NCI-H460 (cell line): Measurements from ENCODE around the gene DHX32. TPM values are rescaled to one million over a fixed set of nuclear protein-coding genes. Genes with fewer than 3 reads are reported as not detected.
"Not testable (repeated sequence)": the region's sequence is repeated elsewhere in the genome, so short reads cannot be mapped to it uniquely, and the experiment has no call there.

Experiments
- DNase-seq: peaks from one replicate; pipeline ENCODE4 v3.0.0-alpha.2; 2016; ENCODE audit warnings: low read depth; ENCODE audit errors: extremely low read depth
- total RNA-seq: library from RNA; depleted of rRNA; stranded (reverse); fragments of >200 nt; shearing (Covaris generic); gene quantifications from 2 replicates; pipeline ENCODE4 v1.2.3, GENCODE V29; 2014

Gene DHX32
- total RNA-seq, 1 experiment from 2014 or later = 43.4 TPM

DNA sequence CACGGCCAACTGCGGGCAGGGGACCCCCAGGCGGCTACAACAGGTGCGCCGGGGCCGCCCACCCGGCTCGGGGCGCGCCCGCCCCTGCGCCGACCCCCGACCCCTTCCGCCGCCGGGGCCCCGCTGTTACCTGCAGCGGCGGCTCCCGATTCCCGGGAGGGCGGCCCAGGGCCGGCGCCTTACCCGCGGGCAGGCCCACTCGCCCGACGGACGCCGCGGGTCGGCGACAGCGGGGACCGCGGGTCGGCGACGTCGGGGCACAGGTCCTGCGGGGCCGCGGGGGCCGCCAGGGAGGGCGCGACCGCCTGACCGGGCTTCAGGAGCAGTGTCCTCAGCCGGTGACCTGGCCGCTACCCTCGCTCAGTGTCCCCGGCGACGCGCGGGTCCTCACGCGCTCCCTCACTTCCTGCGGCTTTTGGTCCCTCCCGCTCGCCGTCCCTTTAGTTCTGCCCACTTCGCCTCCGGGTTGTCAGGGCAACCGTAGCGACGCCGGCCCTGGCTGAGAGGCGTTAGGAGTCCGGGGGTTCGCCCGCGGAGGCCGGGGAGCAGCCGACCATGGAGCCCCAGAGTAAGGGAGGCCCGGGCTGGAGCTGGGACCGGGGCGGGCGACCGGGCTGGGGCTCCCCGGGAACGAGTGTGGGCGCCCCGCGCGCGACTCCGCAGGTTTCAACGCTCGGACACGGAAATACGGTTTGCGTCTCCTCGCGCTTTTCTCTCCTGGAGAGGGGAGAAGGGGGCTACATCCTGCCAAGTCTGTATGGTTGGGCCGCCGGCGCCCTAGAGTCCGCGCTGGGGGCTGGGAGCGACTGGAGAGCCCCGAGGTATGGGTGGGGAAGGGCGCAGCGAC lies 15.2 kb upstream of the DHX32 start, which contains the start of gene FANK1:
TSS of gene FANK1 (plus strand) at position 477 of the 847 bp plus-strand sequence. CDS start at position 556, 79 bp downstream.
- DNase-seq = peak; percentile 81

DNA sequence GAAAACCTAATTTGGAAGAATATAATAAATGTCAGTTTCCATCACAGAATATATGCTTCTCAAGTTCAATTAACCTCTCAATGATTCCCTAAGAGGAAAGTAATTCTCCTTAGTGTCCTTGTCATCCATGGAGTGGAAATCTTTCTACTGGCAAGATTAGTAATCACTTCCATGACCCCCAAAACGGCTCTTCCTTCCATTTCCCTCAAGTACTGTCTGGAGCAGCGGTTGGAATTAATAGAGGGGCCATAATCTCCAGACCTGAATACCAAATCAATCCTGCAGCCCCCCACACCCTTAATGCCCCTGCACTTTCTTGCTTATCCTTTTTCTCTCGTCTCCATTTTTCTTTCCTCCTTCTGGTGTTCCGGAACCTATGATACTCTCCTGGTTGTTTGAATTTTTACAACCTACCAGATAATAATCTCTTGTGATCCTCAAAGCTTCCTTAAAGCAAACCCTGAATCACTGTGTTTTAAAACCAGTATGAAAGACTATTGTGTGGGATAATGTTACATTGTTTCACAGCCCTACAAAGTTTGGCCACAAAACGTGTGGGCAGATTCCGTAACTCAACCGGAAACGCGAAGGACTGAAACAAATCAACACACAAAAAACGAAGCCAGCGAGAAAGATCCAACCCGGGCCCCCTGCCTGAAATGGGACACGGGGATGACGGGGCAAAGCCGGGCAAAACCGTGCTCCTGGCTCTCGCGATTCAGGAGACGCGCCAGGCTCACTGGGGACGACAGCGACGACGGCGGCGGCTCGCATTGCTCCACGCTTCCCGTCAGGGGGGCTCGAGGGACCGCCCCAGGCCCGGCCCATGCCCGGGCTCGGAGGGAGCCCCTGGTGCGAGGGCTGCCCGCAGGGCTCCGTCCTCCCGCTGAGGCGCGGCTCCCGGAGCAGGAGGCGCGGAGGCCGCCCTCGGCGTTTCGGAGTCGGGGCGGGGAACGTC lies 14.3 kb upstream of the DHX32 start:
- DNase-seq = peak; percentile 23

DNA sequence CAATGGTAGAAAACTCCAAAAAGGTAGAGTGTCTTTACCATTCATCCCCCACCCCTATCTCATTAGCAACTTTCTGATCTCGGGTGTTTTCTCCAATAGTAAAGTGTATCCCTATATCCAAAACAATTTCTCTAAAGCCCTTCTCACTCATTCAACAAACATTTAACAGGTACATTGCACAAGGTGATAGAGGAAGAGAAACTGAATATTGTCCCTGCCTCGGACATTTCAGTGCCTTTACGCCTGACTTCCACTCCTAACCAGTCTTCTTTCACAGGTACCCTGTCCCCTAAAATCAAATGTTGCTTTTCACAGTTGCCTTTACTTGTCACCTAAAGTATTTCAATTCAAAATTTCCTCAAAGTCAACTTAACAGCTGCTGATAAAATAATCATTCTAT lies 13.1 kb upstream of the DHX32 start:
- DNase-seq = not testable (repeated sequence)

DNA sequence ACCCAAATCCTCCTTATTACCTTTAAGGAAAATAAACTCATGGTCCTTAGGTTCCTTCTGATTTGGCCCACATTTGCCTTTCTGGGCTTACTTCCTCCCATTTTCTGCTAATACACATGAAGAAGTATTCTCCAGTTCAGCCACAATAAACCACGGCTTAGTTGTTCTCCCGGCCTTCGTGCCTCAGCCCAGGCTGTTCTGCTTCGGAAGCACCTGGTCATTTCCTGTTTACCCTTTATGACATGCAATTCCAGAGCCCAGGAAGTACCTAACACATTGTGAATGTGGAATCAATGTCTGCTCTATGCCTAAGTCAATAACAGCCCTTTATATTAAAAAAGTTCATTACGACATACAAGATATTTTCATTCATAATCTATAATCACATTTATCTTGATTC lies 11.3 kb upstream of the DHX32 start:
- not testable (repeated sequence) for DNase-seq

DNA sequence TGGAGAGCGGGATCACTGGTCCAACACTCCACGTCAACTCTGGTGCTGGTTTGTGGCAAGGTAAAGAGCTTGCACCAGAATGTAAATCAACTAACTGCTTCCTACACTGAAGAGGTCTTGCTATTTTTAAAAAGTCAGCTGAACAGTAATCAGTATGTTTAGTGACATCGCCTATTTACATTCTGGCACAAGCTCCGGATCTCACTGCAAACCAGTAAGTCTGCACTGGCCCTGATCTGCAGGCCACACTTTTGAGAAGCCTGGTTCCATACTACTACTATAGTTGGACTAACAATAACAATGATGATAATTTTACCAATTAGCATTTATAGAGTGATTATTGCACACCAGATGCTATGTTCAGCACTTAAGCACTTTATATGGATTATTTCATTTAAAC lies 8.3 kb upstream of the DHX32 start:
- not testable (repeated sequence) for DNase-seq

DNA sequence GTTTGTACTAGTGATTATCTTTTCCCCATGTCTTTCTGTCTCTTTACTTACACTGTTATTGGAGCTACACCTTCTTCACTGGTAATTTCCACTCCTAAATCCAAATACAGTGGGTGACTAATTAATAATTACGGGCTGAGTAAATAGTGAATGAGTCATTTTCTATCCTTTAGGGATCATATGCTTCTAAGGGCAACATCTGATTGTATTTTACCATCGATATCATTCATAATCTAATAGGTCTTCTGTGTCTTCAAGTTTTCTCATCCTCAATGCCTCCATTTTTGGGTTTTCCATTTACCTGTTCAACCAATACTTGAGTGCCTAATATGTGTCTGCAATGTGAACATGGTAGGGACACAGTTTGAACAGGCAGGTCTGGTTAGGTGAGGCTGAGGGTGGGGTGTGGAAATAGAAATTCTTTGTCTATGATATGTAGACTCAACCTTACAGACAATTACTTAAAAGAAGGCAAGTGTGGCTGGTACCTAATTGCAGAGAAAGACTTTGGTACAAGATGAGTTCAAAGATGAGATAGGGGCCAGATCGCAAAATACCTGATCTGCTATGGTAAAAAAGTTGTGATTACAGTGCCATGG lies 5.9 kb upstream of the DHX32 start:
- no peak for DNase-seq

DNA sequence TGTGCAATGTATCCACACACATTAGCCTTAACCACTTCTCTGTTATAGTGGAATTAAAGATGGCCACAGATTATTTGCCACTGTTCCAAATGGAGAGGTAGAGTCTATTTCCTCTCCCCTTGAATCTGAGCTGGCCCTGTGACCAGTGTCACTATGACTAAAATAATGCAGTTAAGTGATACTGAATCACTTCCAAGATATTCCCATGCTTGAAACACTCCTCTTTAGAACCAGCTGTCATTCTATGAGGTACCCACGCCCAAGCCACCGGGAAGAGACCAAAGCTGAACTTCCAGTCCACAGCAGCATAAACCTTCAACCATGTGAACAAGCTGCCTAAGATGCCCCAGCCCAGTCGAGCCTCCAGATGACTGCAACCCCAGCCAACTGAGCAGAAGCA lies 2.1 kb upstream of the DHX32 start:
- no peak for DNase-seq

DNA sequence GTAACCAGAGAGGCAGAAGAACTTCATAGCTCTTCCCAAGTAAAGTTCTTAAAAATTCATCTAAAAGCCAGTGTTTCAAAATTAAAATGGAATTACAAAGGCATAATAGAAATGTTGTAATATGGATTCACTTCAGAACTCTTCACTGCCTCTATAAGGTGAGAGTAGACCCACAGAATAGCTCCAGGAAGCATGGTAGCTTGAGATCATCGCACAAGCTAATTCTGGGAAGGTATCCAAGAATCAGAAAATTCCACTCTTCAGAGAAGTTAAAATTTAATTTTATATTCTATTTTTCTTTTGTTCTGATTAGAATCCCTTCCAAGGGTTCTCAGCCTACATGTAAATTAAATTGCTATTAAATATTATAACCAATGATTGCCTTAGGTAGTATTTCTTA lies 1.5 kb upstream of the DHX32 start:
- DNase-seq = no peak

DNA sequence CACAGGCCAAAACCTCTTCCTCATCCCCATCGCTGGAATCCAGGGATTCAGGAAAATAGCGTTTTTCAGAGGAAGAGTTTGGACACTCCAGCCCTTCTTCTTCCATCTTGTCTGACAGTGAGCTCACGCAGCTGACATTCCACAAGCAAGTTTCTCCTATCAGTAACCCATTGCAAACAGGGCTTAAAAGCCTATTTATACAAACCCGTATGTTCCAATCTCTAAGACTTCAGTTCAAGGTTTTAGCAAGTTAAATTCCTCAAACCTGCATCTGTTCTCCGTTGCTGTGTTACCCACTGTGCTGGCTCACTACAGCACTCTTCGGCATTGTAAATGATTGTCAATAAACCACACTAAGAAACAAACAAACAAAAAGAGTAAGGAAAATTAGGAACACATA lies 373 bp downstream of the DHX32 start:
- no peak for DNase-seq

DNA sequence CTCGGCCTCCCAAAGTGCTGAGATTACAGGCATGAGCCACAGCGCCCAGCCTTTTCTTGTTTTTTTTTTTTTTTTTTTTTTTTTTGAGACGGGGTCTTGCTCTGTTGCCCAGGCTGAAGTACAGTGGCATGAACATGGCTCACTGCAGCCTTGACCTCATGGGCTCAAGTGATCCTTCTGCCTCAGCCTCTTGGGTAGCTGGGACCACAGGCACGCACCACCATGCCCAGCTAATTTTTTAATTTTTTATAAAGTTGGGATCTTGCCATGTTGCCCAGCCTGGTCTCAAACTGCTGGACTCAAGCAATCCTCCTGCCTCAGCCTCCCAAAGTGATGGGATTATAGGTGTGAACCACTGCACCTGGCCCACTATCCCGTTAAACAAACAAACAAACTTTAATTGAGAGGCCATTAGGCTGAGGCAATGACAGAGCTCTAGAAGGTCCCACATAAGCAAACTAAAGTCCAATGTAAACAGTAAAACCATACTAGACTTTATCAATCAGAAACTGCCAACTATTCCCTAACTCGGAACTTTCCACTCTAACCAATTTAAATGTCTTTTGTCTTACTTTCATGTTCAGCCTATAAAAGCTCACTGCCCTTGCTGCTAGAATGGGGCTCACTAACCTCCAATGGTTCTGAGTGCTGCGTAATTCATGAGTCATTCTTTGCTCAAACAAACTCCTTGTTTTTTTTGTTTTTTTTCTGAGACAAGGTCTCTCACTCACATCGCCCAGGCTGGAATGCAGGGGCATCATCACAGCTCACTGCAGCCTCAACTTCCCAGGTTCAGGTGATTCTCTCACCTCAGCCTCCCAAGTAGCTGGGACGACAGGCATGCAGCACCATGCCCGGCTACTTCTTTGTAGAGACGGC lies 1.9 kb downstream of the DHX32 start:
- peak; percentile 44 for DNase-seq

DNA sequence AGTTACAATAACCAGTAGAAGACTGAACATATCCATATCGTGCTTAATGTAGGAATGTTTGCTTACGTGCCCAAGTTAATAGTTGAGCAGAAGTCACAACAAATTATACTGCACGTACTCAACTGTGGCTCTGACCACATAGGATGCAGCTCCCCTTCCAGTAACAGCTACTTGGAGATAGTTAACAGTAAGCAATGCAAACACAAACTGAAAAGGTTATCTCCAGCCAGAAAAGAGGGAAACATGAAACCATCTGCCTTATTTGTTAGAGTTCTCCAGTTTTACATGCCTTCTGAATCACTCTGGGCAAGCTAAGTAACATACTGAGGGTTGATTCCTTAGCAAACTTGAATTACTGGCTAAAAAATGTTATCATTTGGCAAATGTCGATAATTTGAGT lies 9.8 kb downstream of the DHX32 start:
- no peak for DNase-seq

DNA sequence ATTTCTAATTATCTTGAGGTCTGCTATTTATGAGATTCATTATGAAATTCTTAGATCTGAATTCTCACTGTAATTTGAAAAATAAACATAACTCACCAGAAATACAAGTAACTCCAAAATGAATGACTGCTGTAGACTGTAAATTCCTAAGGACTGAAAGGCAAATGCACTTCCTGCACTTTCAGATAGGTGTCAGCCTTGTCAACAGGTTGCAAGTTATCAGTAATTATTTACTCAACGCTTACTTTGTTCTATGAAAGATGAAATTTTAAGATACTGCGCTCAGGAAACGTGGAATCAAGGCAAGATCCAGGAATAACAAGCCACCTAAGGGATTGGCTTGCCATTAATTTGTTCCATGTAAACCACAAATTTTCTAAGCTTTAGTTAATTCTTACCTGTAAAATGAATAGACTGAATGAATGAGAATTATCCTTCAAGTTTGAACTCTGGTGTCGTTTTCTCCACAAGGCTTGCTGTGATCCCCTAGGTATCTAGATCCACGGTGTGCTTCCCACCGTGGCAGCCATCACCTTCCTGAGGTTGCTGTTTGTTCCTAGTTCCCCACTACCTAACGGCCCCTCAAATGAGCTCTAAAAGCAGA lies 12.6 kb downstream of the DHX32 start:
- peak; percentile 43 for DNase-seq

DNA sequence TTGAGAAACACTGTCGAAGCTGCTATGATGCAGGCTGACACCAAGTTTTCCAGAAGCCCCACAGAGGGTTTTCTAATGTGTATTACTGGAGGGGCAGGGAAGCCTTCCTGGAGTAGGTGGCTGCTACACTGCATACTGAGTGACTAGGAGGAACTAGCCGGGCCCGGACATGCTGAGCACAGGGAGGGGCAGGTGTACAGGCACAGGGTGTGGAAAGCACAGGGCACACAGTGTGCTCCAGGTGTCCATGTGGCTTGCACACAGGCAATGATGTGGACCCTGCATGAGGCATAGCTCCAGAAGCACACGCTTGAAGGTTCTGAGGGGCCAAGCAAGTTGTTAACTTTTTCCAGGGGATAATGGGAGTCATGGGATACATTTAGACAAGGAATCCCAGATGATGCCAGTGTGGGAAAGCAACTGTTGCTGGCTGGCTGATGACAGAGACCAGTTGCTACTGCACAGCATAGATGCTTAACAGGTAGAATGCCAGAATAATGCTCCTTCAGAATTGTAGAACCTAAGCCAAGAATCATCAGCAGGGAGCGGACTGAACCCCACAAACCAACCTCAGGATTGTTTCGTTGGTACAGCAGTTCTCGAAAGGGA lies 14.6 kb downstream of the DHX32 start:
- DNase-seq = no peak

DNA sequence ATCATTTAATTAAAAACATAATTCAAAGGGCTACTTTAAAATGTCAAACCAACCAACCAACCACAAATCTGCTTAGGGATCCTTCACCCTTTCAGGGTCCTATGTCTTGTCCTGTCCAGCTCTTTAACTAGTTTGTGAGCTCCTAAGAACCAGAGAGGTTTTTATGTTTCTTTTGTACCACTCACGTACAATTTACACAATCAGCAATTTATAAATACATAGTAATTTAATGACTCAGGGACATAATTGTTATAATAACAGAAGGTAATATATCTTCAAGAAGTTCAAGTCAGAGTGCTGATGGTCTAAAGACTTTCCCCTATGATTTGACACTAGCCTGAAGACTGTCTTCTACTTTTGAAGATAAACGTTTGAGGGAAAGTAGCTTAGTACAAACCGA lies 16.0 kb downstream of the DHX32 start:
- no peak for DNase-seq

DNA sequence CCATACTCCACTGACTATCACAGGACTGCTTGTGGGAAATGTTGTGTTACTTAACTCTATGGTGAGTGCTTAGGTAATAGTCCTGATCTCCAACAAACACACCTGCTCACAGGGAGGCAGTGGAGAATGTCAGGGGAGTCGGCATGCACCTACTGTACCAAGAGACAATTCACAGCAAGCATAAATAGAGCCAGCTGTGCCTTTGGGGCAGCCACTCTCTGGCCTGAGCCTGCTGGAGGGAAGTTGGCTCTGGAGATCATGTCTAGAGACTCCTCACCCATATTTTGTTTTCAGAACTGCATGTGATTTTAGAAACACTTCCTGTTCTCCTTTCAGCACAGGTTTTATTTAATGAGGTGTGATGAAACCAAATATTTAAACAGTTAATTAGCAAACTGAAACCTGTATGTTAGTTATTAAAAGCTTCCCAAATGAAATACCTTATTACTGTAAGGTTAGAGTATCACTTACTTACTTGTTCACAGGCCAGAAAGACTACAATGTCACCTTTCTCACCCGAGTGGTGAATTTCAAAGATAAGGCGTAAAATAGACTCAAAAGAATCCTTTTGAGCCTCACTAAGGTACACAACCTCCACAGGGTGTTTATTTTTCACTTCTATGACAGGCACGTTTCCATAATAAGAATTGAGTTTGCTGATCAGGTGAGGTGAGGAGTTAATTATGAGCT lies 21.8 kb downstream of the DHX32 start:
- no peak for DNase-seq

DNA sequence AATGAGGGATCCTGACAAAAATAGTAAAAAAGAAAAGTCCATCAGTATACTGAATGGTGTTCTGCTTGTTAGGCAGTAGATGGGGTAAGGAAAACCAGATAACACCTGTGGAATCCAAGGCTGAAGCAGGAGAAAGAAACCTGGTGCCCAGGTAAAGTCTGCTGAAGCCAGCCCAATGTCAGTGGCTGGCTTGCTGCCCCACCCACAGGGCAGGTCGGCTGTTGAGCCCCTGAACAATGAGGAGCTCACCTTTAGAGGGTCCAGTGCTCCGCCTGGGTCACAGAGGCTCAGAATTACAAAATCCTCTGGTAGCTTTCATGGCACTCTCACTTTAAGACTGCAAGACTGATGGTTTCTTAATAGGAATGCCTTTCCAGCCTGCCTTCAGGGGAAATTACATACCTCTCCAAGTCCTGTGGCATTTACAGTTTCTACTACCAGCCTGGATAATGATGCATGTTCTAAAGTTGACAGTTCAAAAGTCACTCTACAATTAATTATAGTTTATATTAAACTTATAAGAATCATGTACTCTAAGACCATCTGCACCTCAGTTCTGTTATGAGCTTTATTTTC lies 23.8 kb downstream of the DHX32 start:
- DNase-seq = no peak

DNA sequence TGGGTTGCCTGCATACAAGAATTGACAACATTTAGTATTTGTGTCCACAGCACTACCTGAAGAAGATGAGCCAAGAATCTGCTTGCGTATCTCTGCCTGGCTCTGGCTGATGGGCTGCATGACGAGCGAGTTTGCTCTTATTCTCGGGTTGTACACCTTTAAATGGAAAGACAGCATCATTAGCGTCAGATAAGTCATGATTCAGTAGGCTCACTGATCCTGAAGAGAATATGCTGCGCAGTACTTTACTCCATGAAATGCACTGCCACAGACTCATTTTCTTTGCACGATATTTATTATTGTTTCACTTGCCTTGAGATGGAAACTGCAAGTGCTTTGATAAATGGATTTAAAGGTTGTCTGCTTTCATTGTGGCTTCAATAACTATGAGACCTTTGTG lies 28.6 kb downstream of the DHX32 start:
- DNase-seq = no peak
